IPS DF 6.9 (cell line): ENCODE data around the gene TAPBPL.
A peak's percentile ranks its signal among the peaks of the same experiment; 100 is the strongest.

ENCODE experiments used
- DNase-seq: peaks from one replicate; pipeline ENCODE4 v3.0.0-alpha.2; 2013; ENCODE audit warnings: low read depth, low spot score
- H3K27ac ChIP-seq: one replicate; pipeline ENCODE4 v1.5.1; 2013; ENCODE audit warnings: low read length, control low read depth
- H3K27me3 ChIP-seq: 2 replicates; pipeline ENCODE4 v1.6.1; 2013; ENCODE audit warnings: mild to moderate bottlenecking, low read length; ENCODE audit not compliant: control insufficient read depth, insufficient read depth
- H3K36me3 ChIP-seq: 2 replicates; pipeline ENCODE4 v1.6.1; 2013; ENCODE audit warnings: low read length; ENCODE audit not compliant: control insufficient read depth, insufficient read depth
- H3K4me1 ChIP-seq: 2 replicates; pipeline ENCODE4 v1.6.1; 2013; ENCODE audit warnings: low read length; ENCODE audit not compliant: control insufficient read depth, insufficient read depth
- H3K4me3 ChIP-seq: 2 replicates; pipeline ENCODE4 v1.5.1; 2013; ENCODE audit warnings: mild to moderate bottlenecking, low read length
- H3K9me3 ChIP-seq: 2 replicates; pipeline ENCODE4 v1.6.1; 2013; ENCODE audit warnings: low read length, inconsistent platforms; ENCODE audit not compliant: control insufficient read depth, insufficient read depth
- WGBS: extraction: QIAGEN DNeasy Blood & Tissue Kit; methylation state at CpG from one replicate; pipeline ENCODE4 v1.1.7; 2013; ENCODE audit warnings: mixed read lengths, missing lambda C conversion rate; ENCODE audit not compliant: insufficient read length, insufficient coverage; 5-methylcytosine and 5-hydroxymethylcytosine counted together

Gene TAPBPL

GRCh38 chr12:6451348-6452244 is at the start of gene TAPBPL:
TAPBPL (plus strand) TSS chr12:6452042; CDS start chr12:6452249, 207 bp downstream.
- H3K27ac ChIP-seq, result no peak within 1 kb of the TSS
- no CpG with 5 or more reads among the region's 27 CpGs for WGBS
- no peaks in the 10 kb centered on the region for H3K9me3 ChIP-seq
- no peak within 1 kb of the TSS for H3K4me3 ChIP-seq
- DNase-seq, result no peak
- H3K4me1 ChIP-seq, result peaks cover 17% of the 10 kb centered on the region
- H3K36me3 ChIP-seq, result no peaks in the 10 kb centered on the region; the same call in 1 of the 2 replicates
- no peaks in the 10 kb centered on the region for H3K27me3 ChIP-seq

- H3K4me3 ChIP-seq, result no peak overlapping the region
- no peak overlapping the region for H3K27ac ChIP-seq
- no peaks in the 10 kb centered on the region for H3K36me3 ChIP-seq
- no peak for DNase-seq
- no peaks in the 10 kb centered on the region for H3K27me3 ChIP-seq
- no peaks in the 10 kb centered on the region for H3K9me3 ChIP-seq
- H3K4me1 ChIP-seq, result no peaks in the 10 kb centered on the region
- no CpG with 5 or more reads among the region's 5 CpGs for WGBS
These were observed 47.5 kb upstream of the TAPBPL start for GRCh38 chr12:6404390-6404789.

GRCh38 chr12:6405963-6406362 is 45.9 kb upstream of the TAPBPL start:
- no peak overlapping the region for H3K4me3 ChIP-seq
- no peaks in the 10 kb centered on the region for H3K27me3 ChIP-seq
- no peaks in the 10 kb centered on the region for H3K36me3 ChIP-seq
- H3K9me3 ChIP-seq, result no peaks in the 10 kb centered on the region
- no peak overlapping the region for H3K27ac ChIP-seq
- no peaks in the 10 kb centered on the region for H3K4me1 ChIP-seq
- DNase-seq, result no peak
- no CpG with 5 or more reads among the region's 6 CpGs for WGBS

- Histone ChIP-seq H3K4me3 (no peak overlapping the region), H3K27me3 (no peaks in the 10 kb centered on the region), H3K4me1 (no peaks in the 10 kb centered on the region), H3K36me3 (no peaks in the 10 kb centered on the region), H3K27ac (no peak overlapping the region), H3K9me3 (no peaks in the 10 kb centered on the region)
- no peak for DNase-seq
- no CpG with 5 or more reads among the region's 10 CpGs for WGBS
These were observed 44.4 kb upstream of the TAPBPL start for GRCh38 chr12:6407236-6407954.

GRCh38 chr12:6416596-6416995 is 35.2 kb upstream of the TAPBPL start:
- no peaks in the 10 kb centered on the region for H3K27me3 ChIP-seq
- no peaks in the 10 kb centered on the region for H3K36me3 ChIP-seq
- no peak overlapping the region for H3K27ac ChIP-seq
- WGBS, result 100% methylated on average over 1 of the region's 3 CpGs
- no peaks in the 10 kb centered on the region for H3K4me1 ChIP-seq
- no peaks in the 10 kb centered on the region for H3K9me3 ChIP-seq
- no peak for DNase-seq
- no peak overlapping the region for H3K4me3 ChIP-seq

GRCh38 chr12:6418796-6419195 is 33.0 kb upstream of the TAPBPL start:
- H3K4me1 ChIP-seq, result no peaks in the 10 kb centered on the region
- no peak for DNase-seq
- H3K27ac ChIP-seq, result no peak overlapping the region
- H3K4me3 ChIP-seq, result no peak overlapping the region
- WGBS, result no CpG with 5 or more reads among the region's 6 CpGs
- H3K9me3 ChIP-seq, result no peaks in the 10 kb centered on the region
- no peaks in the 10 kb centered on the region for H3K27me3 ChIP-seq
- H3K36me3 ChIP-seq, result no peaks in the 10 kb centered on the region

GRCh38 chr12:6420364-6420763 is 31.5 kb upstream of the TAPBPL start:
- WGBS, result no CpG with 5 or more reads among the region's 4 CpGs
- DNase-seq, result no peak
- no peak overlapping the region for H3K27ac ChIP-seq
- no peak overlapping the region for H3K4me3 ChIP-seq
- H3K9me3 ChIP-seq, result no peaks in the 10 kb centered on the region
- no peaks in the 10 kb centered on the region for H3K36me3 ChIP-seq
- no peaks in the 10 kb centered on the region for H3K27me3 ChIP-seq
- H3K4me1 ChIP-seq, result no peaks in the 10 kb centered on the region

GRCh38 chr12:6423267-6424007 is 28.4 kb upstream of the TAPBPL start:
- Histone ChIP-seq H3K27me3 (no peaks in the 10 kb centered on the region), H3K36me3 (no peaks in the 10 kb centered on the region), H3K27ac (no peak overlapping the region), H3K4me3 (no peak overlapping the region), H3K9me3 (no peaks in the 10 kb centered on the region), H3K4me1 (no peaks in the 10 kb centered on the region)
- DNase-seq, result peak; percentile 89
- WGBS, result no CpG with 5 or more reads among the region's 9 CpGs

GRCh38 chr12:6424008-6424347 is 27.9 kb upstream of the TAPBPL start:
- Histone ChIP-seq H3K4me3 (no peak overlapping the region), H3K4me1 (no peaks in the 10 kb centered on the region)
- no CpG with 5 or more reads among the region's 6 CpGs for WGBS

GRCh38 chr12:6424866-6425265 is 27.0 kb upstream of the TAPBPL start:
- DNase-seq, result no peak
- H3K4me1 ChIP-seq, result no peaks in the 10 kb centered on the region
- WGBS, result no CpG with 5 or more reads among the region's 8 CpGs
- no peaks in the 10 kb centered on the region for H3K27me3 ChIP-seq
- no peak overlapping the region for H3K4me3 ChIP-seq
- no peak overlapping the region for H3K27ac ChIP-seq
- H3K36me3 ChIP-seq, result no peaks in the 10 kb centered on the region
- H3K9me3 ChIP-seq, result no peaks in the 10 kb centered on the region

More at GRCh38 chr12:6424008-6424347, 27.9 kb upstream of the TAPBPL start:
- H3K27ac ChIP-seq, result no peak overlapping the region
- no peak for DNase-seq
- H3K36me3 ChIP-seq, result no peaks in the 10 kb centered on the region
- H3K9me3 ChIP-seq, result no peaks in the 10 kb centered on the region
- H3K27me3 ChIP-seq, result no peaks in the 10 kb centered on the region
